Measurements from ENCODE around the gene DDIT3. TPM values are rescaled to one million over a fixed set of nuclear protein-coding genes. Genes with fewer than 3 reads are reported as not detected.

The DDIT3 gene
- total RNA-seq, 2 experiments from 2014 or later: 32.3 to 42.7 TPM

- Histone ChIP-seq H3K4me3 (ENCODE audit: low read depth, low read length, poor library complexity, severe bottlenecking) (peak overlapping the region; percentile 23), H3K27ac (ENCODE audit: low read depth, low read length, poor library complexity, severe bottlenecking) (no peak overlapping the region), H3K4me1 (ENCODE audit: insufficient read depth, low read length, poor library complexity, severe bottlenecking) (peaks cover 17% of the 10 kb centered on the region), H3K9me2 (ENCODE audit: insufficient read depth, low read length) (no peaks in the 10 kb centered on the region), H2AFZ (ENCODE audit: low read length) (peak overlapping the region; percentile 34; the same call in 1 of the 2 replicates), H3K4me2 (ENCODE audit: low read length) (peak overlapping the region; percentile 41), H3K36me3 (ENCODE audit: insufficient read depth, low read length) (no peaks in the 10 kb centered on the region), H4K20me1 (ENCODE audit: insufficient read depth, low read length) (no peaks in the 10 kb centered on the region), H3K79me2 (ENCODE audit: insufficient read depth, low read depth, low read length) (peaks cover 16% of the 10 kb centered on the region; the same call in 1 of the 2 replicates), H3K9me3 (ENCODE audit: low read length) (no peaks in the 10 kb centered on the region)
- CTCF ChIA-PET (ENCODE audit: unreplicated experiment): no interaction called here
- no peak for DNase-seq (ENCODE audit: low spot score)
- intact Hi-C loops (cut with micrococcal nuclease; ENCODE audit: unreplicated experiment): no loop called here
- POLR2A ChIA-PET: no interaction called here
- TF ChIP-seq CTCF (conservative IDR thresholded peaks at IDR 0.05; ENCODE audit: low read length) (no peak), EZH2phosphoT487 (IDR thresholded peaks at IDR 0.05; ENCODE audit: borderline replicate concordance, low read depth, low read length) (no peak)
- no TSS peak for BruUV-seq (replicated peaks)
Measured at GRCh38 chr12:57549203-57549908, 29.0 kb upstream of the DDIT3 start.

GRCh38 chr12:57548488-57548887 lies 28.2 kb upstream of the DDIT3 start:
- POLR2A ChIA-PET: no interaction called here
- H3K36me3 ChIP-seq (ENCODE audit: insufficient read depth, low read length): no peaks in the 10 kb centered on the region
- no peak for DNase-seq (ENCODE audit: low spot score)
- TF ChIP-seq CTCF (conservative IDR thresholded peaks at IDR 0.05; ENCODE audit: low read length) (no peak), EZH2phosphoT487 (IDR thresholded peaks at IDR 0.05; ENCODE audit: borderline replicate concordance, low read depth, low read length) (no peak)
- intact Hi-C loops (cut with micrococcal nuclease; ENCODE audit: unreplicated experiment): no loop called here
- no peak overlapping the region for H3K4me2 ChIP-seq (ENCODE audit: low read length)
- no peaks in the 10 kb centered on the region for H4K20me1 ChIP-seq (ENCODE audit: insufficient read depth, low read length)
- no peaks in the 10 kb centered on the region for H3K9me2 ChIP-seq (ENCODE audit: insufficient read depth, low read length)
- CTCF ChIA-PET (ENCODE audit: unreplicated experiment): no interaction called here
- H3K9me3 ChIP-seq (ENCODE audit: low read length): no peaks in the 10 kb centered on the region
- peaks cover 22% of the 10 kb centered on the region for H3K4me1 ChIP-seq (ENCODE audit: insufficient read depth, low read length, poor library complexity, severe bottlenecking)
- H3K27ac ChIP-seq (ENCODE audit: low read depth, low read length, poor library complexity, severe bottlenecking): no peak overlapping the region
- H2AFZ ChIP-seq (ENCODE audit: low read length): no peak overlapping the region
- no peak overlapping the region for H3K4me3 ChIP-seq (ENCODE audit: low read depth, low read length, poor library complexity, severe bottlenecking)
- BruUV-seq (replicated peaks): no TSS peak
- peaks cover 16% of the 10 kb centered on the region; the same call in 1 of the 2 replicates for H3K79me2 ChIP-seq (ENCODE audit: insufficient read depth, low read depth, low read length)

GRCh38 chr12:57548013-57548315 lies 27.6 kb upstream of the DDIT3 start:
- Histone ChIP-seq H3K4me1 (ENCODE audit: insufficient read depth, low read length, poor library complexity, severe bottlenecking) (peaks cover 23% of the 10 kb centered on the region), H4K20me1 (ENCODE audit: insufficient read depth, low read length) (no peaks in the 10 kb centered on the region), H3K79me2 (ENCODE audit: insufficient read depth, low read depth, low read length) (peaks cover 16% of the 10 kb centered on the region; the same call in 1 of the 2 replicates), H3K9me2 (ENCODE audit: insufficient read depth, low read length) (no peaks in the 10 kb centered on the region), H3K4me3 (ENCODE audit: low read depth, low read length, poor library complexity, severe bottlenecking) (no peak overlapping the region), H3K27ac (ENCODE audit: low read depth, low read length, poor library complexity, severe bottlenecking) (no peak overlapping the region), H3K36me3 (ENCODE audit: insufficient read depth, low read length) (no peaks in the 10 kb centered on the region), H2AFZ (ENCODE audit: low read length) (no peak overlapping the region; the same call in 1 of the 2 replicates), H3K9me3 (ENCODE audit: low read length) (no peaks in the 10 kb centered on the region), H3K4me2 (ENCODE audit: low read length) (no peak overlapping the region)
- POLR2A ChIA-PET: no interaction called here
- CTCF ChIA-PET (ENCODE audit: unreplicated experiment): no interaction called here
- TF ChIP-seq CTCF (conservative IDR thresholded peaks at IDR 0.05; ENCODE audit: low read length) (no peak), EZH2phosphoT487 (IDR thresholded peaks at IDR 0.05; ENCODE audit: borderline replicate concordance, low read depth, low read length) (no peak)
- no peak for DNase-seq (ENCODE audit: low spot score)
- BruUV-seq (replicated peaks): no TSS peak
- intact Hi-C loops (cut with micrococcal nuclease; ENCODE audit: unreplicated experiment): no loop called here
